LHCN-M2 (cell line): ENCODE results near the gene RNASE11. TPM values are rescaled to one million over a fixed set of nuclear protein-coding genes. Genes with fewer than 3 reads are reported as not detected.
"Not testable (repeated sequence)": the region's sequence is repeated elsewhere in the genome, so short reads cannot be mapped to it uniquely, and the experiment has no call there.

Source experiments
- DNase-seq: peaks from one replicate; pipeline ENCODE4 v3.0.0-alpha.2; 2012; ENCODE audit warnings: low read depth
- total RNA-seq: library from RNA; depleted of rRNA; stranded (reverse); fragments of >200 nt; gene quantifications from 2 replicates; pipeline ENCODE4 v1.2.3, GENCODE V29; 2014

RNASE11 gene
- total RNA-seq, 1 experiment from 2014 or later: not detected

DNA sequence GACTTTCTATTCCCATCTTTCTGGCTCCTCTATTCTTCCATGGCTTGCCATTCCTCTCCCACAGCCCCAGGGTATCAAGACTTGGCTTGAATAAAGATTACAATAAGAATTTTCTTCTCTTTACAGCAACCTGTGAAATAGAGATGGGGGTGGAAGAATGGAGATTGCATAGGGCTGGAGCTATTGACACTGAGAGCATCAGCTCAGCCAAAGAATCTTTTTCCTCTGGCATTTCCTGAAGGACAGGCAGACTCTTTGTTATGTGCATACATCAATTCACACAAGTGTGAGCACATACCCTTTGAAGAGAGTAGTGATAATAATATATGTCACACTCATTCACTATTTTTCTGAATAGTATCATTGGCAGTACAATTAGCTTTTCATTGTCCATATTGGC lies 4.7 kb downstream of the RNASE11 start:
- no peak for DNase-seq

DNA sequence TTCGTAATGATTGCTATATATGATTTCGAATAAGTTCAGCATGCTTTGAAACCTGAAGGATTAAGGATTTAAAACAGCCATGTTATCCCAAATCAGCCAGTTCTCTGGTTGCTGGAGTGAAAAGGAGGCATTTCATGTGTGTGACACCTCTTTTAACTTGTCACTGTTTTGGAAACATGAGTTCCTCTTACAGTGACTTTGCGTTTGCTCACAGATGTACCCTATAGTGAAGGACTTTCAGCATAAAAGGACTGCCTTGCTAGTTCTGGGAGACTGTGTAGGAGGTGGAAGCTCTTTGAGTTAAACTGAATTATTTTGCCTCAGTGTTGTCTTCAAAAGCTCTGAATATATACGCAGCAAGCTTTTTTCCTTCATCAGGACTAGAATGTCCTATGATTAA lies 7.6 kb downstream of the RNASE11 start:
- no peak for DNase-seq

DNA sequence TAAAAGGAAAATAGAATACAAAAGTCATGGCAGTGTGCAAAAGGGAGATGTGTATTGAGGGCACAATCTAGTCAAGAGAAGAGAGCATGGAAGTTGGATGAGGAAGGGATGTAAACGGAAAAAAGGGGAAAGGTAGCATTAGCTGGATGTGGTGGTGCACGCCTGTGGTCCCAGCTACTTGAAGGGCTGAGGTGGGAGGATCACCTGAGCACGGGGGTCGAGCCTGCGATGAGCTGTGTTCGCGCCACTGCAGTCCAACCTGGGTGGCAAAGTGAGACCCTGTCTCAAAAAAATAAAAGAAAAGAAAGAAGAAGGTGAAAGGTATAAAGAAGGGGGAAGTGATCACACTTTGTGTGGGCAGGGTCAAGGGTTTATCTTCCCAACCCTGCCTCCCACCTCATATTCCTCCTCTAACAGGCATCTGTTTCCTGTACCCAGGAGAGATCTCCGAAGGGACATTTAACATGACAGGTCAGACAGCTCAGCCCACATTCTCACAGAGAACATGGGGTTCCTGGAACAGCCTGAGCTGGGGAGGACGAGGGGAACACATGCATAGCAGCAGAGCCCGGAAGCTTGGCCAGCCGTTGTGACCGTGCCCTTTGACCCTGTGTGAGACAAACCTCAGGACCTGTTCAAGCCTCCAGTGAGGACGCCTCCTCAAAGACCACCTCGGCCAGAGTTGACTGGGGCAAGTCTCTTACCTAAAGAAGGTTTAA lies 8.9 kb downstream of the RNASE11 start:
- DNase-seq: no peak

DNA sequence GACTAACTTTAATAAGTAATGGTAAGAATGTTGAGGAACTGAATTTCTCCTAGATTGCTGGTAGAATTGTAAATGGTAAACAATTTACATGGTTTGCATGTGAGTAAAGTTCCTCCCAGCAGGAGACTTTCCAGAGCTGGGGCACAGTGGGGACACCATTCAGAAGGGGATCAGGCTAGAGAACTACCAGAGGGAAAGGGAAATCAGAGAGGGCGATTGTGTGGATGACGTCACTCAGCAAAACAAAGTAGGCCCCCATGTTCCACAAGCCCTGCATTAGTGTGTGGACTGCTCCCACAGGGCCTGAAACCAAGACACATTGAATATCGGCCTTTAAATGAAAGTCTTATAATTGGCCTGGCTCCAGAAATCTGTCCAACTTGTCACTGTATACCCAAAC lies 9.5 kb downstream of the RNASE11 start:
- no peak for DNase-seq

DNA sequence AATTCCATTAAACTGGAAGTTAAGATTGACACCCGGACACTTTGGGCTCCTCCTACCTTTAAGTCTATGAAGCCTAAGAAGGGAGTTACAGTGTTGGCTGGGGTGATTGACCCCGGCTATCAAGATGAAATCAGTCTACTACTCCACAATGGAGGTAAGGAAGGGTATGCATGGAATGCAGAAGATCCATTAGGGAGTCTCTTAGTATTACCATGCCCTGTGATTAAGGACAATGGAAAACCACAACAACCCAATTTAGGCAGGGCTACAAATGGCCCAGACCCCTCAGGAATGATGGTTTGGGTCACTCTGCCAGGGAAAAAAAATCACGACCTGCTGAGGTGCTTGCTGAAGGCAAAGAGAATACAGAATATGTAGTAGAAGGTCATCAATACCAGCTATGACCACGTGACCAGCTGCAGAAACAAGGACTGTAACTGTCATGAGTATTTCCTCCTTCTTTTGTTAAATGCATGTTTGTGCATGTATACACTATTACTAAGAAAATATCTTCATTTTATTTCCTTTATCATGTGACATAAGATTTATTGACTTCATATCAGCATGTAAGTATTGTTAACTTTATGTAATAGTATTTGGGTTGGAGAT lies 15.3 kb downstream of the RNASE11 start:
- DNase-seq: not testable (repeated sequence)

DNA sequence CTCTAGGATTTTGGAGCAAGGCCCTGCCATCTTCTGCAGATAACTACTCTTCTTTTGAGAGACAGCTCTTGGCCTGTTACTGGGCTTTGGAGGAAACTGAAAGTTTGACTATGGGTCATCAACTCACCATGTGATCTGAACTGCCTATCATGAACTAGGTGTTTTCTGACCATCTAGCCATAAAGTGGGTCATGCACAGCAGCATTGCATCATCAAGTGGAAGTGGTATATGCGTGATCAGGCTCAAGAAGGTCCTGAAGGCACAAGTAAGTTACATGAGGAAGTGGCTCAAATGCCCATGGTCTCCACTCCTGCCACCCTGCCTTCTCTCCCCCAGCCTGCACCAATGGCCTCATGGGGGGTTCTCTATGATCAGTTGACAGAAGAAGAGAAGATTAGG lies 17.1 kb downstream of the RNASE11 start:
- not testable (repeated sequence) for DNase-seq

DNA sequence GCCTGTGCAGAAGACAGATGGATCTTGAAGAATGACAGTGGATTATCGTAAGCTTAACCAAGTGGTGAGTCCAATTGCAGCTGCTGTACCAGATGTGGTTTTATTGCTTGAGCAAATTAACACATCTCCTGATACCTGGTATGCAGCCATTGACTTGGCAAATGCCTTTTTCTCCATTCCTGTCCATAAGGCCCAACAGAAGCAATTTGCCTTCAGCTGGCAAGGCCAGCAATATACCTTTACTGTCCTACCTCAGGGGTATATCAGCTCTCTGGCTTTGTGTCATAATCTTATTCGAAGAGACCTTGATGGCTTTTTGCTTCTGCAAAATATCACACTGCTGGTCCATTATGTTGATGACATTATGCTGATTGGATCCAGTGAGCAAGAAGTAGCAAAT lies 17.9 kb downstream of the RNASE11 start:
- not testable (repeated sequence) for DNase-seq

DNA sequence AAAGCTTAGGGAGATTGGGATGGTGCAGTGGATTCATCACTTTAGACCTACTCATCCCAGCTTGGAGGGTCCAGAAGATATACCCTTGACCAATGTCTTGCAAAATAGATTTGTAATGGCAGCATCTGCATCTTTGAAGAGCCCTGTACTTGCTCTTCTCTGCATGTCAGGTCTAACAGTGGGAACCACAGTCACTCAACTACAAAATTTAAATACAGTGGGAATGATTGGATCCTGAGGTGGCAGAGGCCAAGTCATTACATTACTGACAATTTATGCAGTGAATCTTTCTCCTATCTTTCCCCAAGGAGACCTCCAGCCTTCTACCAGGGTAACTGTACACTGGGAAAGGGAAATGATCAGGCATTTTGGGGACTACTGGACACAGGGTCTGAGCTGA lies 18.7 kb downstream of the RNASE11 start:
- DNase-seq: no peak

DNA sequence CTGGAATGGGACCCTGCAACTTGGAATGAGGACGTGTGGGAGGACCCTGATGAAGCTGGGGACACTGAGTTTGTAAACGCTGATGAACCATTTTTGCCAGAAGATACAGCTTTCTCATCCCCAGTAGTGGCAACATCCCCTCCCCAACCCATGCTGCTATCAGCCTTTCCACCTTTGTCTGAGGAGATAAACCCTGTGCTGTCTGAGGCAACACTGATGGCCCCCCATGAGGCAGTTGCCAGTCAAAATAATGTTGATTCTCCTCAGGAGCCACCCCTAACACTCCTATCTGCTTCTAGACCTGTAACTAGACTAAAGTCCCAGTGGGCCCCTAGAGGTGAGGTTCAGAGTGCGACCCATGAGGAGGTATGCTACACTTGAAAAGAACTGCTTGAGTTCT lies 19.4 kb downstream of the RNASE11 start:
- DNase-seq: no peak

DNA sequence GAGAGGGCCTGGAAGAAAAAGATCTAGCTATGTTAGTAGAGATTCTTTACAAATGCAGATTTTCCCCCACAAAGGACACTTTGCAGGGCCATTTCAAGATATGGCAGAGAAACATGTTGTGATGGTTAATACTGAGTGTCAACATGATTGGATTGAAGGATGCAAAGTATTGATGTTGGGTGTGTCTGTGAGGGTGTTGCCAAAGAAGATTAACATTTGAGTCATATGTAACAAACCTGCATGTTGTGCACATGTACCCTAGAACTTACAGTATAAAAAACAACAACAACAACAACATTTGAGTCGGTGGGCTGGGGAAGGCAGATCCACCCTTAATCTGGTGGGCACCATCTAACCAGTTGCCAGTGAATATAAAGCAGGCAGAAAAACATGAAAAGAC lies 20.6 kb downstream of the RNASE11 start:
- DNase-seq: not testable (repeated sequence)

DNA sequence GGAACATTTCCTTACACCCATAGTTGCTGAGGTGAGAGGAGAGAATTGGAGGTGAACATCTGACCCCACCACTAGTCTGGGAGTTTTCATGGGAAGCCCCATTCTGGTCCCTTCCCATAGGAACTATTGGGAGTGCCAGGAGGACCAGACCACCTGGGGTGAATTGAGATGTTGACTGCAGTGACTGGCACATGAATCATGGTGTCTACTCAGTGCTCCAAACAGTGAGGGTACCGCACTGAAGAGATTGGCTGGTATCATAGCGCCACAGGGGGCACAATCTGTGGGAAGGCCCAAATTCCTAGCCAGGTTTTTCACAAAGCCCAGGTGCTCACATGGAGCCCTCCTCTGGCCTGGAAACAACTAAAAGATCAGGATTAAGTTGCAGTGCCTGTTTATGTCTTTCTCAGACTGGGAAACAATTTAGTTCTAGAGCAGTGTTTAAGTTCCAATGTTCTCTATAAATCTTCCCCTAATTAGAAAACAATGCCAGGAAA lies 23.3 kb downstream of the RNASE11 start:
- no peak for DNase-seq

DNA sequence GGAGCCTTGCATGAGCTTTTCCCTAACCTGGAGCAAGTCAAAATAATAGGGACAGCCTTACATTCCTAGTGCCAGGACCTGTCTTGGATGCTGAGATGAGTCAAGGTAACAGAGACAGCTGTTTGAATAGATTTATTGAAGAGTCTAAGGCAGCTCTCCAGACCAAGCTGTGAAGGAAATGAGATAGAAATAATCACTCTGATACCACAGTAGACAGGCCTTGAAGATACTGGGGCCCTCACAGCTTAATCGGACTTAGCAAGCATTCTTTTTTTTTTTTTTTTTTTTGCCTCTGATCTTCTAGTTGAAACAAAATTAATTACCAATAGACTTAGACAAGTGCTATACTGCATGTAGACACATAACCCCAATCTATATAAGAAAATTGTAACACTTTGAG lies 23.8 kb downstream of the RNASE11 start:
- no peak for DNase-seq

DNA sequence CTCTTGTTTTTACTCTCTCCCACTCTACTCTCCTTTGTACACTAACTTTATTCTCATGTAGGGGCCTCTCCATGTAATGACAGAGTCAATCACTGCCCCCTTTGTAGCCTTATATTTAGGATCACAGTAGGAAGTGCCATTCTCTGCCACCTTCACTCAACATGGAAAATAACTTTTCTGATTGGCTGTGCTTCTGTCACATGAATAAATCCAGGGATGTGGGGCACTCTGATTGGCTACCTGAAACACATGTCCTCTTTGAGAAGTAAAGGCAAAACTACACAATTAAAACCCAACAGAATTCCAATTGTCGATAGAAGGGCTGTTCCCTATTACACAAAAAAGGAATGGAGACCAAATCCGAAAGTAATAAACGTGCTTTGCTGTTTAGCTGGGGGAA lies 26.8 kb downstream of the RNASE11 start, which contains the start of gene RNASE9:
Gene RNASE9, minus strand, starts transcription at position 87 of the 400 bp plus-strand sequence.
- DNase-seq: peak; percentile 14

DNA sequence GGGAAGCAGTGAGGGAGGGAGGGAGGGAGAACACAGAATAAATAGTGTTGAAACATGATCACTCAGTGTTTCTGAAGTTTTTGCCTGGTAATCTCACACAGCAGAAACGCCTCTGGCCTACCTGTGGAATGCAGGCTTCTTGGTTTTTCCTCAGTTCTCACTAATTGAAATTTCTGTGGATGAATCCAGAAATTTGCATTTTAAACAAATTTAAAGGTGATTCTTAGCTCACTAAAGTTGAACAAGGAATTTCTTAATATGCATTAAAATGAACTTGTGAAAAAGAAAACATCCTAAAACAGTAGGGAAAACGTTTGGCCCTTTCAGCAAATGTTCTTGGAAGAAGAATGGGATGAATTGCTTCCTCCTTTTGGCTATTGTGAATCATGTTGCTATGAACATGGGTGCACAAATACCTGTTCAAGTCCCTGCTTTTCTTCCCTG lies 28.3 kb downstream of the RNASE11 start:
- DNase-seq: no peak

DNA sequence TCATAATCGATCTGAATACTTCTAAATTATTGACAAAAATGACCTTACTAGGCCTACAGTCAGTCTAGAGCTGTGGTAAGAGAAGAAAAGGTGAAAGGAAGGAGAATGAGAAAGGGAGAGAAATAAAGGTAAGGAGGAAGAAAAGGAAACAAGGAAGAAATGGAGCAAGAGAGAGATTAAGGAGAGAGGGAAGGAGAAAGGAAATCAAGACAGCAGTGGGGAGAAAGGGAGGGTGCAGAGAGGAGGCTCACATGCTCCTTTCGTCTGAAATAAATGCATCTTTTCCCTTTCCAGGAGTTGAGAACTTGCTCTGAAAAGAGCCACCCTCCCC lies 30.6 kb downstream of the RNASE11 start:
- DNase-seq: no peak

DNA sequence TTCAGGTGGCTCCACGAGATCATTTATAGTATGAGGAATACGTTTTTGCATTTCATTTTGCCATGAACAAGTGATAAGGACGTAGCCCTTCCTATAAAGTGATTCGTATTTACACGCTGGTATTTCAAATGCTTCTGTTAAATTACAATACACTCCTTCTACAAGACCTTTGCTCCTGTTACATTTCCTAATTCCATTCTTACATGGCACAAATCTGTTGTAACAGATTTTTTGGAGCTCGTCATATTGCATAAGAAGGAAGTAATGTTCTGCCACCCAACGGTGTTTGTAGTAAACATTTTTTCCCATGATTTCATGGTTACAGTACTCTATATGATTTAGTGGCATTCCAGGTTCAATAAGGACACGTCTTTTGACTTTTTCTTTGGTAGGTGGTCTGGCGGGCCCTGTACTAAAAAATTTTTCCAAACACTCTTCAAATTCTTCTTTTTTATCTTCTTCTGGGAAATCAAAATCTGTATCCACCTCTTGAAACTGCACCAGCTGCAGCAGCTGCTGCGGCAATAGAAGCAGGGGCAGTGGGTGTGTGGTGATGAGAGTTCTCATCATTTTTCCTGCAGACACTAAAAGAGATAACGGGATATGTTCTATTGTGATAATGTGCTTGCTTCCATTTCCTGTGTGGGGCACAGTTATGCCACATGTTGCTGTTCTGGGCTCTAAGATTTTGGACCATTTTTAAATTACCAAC lies 31.1 kb downstream of the RNASE11 start:
- DNase-seq: no peak

DNA sequence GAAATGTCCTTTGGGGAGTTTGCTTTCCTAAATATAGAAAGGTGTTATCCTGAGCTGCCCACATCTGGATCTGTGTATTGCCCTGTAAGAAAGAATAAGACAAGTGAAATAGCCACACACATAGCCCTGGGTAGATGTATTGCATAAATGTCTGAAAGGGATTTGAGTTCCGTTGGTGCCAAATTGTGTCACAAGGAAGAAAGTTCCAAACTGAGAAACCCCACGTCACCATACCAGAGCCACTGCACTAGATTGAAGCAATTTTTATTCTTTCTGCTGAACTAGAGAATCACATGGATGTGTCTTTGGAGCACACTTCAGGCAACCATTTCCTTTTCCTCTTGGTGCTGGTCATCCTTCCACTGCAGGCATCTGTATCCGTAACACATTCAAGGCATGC lies 32.0 kb downstream of the RNASE11 start:
- DNase-seq: no peak

DNA sequence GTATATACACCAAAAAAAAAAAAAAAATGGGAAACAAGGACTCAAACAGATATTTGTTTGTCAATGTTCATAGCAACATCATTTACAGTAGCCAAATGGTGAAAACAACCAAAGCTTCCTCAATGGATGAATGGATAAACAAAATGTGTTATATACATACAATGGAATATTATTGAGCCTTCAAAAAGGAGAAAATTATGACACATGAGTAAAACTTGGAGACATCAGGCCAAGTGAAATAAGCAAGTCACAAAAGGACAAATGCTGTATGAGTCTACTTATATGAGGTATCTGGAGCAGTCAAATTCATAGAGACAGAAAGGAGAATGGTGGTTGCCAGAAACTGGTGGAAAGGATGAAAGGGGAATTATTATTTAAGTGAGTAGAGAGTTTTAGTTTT lies 34.8 kb downstream of the RNASE11 start:
- no peak for DNase-seq

DNA sequence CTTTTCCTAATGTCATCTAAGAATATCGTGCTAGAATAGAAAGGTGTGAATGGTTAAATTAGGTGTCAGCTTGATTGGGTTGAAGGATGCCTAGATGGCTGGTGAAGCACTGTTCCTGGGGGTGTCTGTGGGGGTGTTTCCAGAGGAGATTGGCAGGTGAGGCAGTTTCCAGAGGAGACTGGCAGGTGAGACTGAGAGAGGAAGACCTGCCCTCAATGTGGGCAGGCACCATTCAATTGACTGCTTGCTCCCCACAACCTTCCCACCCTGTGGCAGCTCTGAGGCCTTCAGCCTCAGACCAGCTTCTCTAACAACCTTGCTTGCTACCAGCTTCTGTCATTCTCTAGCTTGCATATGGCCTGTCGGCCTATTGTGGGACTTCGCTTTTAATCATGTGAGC lies 36.2 kb downstream of the RNASE11 start:
- DNase-seq: no peak

DNA sequence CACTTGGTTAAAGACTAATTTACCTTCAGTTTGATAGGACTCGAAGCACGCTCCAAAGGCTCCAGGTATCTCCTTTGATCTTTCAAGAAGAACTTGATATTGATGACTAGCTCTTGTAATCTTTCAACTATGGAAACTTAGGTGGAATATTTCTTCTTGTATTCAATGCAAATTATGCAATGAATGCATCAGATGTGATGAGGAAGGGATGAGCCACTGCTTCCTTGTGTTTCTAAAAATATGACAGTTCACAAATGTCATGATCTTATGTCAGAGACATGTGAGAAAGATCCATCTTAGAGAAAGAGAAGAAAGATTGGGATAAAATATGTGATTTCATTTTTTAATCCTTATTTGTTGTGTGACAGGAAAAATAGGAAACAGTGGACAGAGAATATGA lies 36.9 kb downstream of the RNASE11 start:
- no peak for DNase-seq

DNA sequence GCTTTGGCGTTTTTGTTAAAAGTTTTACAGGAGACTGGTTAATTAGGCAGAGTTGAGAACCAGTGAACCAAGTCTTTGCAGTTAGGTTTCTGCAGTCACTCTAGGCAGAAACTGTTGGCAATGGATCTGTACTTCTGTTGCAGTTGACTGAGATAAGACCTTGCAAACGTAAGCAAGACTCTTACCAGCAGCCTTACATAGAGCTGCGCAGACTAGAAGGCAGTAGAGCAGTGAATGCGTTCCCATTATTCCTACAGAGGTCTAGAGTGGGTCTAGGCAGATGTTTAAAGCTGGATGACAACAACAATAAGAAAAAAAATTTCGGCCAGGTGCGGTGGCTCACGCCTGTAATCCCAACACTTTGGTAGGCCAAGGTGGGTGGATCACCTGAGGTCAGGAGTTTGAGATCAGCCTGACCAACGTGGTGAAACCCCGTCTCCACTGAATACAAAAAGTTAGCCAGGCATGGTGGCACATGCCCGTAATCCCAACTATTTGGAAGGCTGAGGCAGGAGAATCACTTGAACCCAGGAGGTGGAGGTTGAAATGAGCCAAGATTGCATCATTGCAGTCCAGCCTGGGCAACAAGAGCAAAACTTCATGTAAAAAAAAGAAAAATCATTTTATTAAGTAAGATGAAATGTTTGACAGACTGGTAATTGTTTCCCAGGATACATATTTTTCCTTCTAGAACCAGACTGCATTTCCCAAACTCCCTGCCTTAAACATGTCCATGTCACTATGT lies 39.2 kb downstream of the RNASE11 start:
- DNase-seq: no peak

DNA sequence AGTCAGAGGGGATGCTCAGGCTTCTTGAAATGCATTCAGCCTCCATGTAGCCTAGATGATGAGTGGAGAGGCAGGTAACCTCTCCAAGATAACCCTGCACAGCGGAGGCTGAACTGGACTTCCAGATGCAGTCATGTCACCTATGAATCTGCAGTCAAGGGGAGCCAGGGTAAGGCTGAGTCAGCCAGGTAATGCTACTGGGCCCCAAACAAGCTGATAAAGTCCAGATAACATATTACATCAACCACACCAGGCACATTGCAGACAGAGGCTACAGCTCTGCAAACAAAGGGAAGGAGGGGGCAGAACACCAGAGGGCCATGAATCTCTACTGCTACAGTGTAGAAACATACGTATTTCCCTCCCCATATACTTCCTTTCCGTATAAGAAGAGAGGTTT lies 40.9 kb downstream of the RNASE11 start:
- DNase-seq: no peak
